ENCODE measurements around the gene OCA2. TPM values are rescaled to one million over a fixed set of nuclear protein-coding genes. Genes with fewer than 3 reads are reported as not detected.

Gene OCA2
- total and polyA plus RNA-seq, 7 donors, result 0.36 to 0.41 TPM; not detected in 5

DNA sequence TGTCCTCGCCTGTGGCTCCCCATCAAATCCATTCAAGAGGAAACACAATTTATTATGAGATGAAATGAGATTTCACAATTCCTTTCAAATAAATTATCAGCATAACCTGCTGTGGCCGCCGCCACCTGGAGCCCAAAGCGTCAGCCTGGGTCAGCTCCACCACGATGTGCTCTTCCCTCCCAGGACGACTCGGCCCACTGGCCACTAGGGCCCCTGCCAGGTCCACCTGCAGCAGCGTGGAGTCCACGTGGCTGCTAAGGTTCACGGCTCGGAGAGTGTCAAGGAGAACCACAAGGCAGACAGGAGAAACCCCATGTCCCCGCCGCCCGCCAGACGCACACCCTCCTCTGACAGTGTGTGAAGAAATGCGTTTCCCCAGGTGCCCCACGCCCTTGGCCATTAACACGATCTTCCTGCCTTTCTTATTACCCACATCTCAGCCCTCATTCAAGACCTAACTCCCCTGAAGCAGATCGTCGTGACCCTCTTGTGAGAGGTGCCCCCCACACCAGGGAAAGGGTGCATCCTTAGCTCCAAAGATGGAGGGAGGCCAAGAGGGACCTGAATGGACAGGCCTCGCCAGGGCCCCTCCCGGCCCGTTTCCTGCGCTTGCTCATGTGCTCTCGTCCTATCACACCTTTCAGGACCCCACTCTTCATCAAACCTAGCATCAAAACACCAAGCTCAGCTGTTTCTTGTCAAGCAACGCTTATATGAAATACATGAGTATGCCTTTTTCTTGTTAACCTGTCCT is 80.6 kb downstream of the OCA2 start:
- Histone ChIP-seq H3K4me1 (no peaks in the 10 kb centered on the region), H3K9me3 (no peaks in the 10 kb centered on the region), H3K36me3 (no peaks in the 10 kb centered on the region), H3K27me3 (no peaks in the 10 kb centered on the region), H3K4me3 (no peak overlapping the region), H3K27ac (no peak overlapping the region)
- TF ChIP-seq POLR2AphosphoS5 (IDR thresholded peaks at IDR 0.05) (no peak), POLR2A (IDR thresholded peaks at IDR 0.05) (no peak), EP300 (IDR thresholded peaks at IDR 0.05) (no peak)
- TF ChIP-seq, protein P1, sequence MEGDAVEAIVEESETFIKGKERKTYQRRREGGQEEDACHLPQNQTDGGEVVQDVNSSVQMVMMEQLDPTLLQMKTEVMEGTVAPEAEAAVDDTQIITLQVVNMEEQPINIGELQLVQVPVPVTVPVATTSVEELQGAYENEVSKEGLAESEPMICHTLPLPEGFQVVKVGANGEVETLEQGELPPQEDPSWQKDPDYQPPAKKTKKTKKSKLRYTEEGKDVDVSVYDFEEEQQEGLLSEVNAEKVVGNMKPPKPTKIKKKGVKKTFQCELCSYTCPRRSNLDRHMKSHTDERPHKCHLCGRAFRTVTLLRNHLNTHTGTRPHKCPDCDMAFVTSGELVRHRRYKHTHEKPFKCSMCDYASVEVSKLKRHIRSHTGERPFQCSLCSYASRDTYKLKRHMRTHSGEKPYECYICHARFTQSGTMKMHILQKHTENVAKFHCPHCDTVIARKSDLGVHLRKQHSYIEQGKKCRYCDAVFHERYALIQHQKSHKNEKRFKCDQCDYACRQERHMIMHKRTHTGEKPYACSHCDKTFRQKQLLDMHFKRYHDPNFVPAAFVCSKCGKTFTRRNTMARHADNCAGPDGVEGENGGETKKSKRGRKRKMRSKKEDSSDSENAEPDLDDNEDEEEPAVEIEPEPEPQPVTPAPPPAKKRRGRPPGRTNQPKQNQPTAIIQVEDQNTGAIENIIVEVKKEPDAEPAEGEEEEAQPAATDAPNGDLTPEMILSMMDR (IDR thresholded peaks at IDR 0.05), result no peak
- intact Hi-C loops (cut with DNase I), result no loop called here
- 86 to 91% methylated on average over 26 of the region's 26 CpGs for WGBS, 2 donors
- no peak for DNase-seq

DNA sequence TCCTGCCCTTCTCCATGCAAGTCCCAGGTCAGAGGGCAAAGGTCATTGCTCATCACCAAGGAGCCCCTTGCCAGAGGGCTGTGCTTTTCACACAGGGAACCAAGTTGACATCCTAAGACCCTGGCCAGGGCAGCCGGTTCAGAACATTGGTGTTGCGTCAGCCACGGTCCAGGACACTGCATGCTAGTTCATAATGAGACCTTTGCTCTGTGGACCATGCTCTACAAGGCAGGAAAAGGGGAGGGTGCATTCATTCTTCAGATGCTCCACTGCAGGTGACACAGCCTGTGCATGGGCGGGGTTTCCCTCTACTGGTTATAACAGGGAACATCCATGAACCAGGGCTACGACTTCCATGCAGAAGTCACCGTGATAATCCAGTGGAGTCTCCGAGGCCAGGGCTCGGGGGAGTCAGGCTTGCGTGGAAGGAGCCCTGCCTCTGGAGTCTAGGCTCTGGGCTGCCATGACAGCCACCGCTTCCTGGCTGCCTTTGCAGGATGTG is 81.6 kb downstream of the OCA2 start:
- Histone ChIP-seq H3K27ac (no peak overlapping the region), H3K4me1 (no peaks in the 10 kb centered on the region), H3K9me3 (no peaks in the 10 kb centered on the region), H3K36me3 (no peaks in the 10 kb centered on the region), H3K4me3 (no peak overlapping the region), H3K27me3 (no peaks in the 10 kb centered on the region)
- DNase-seq, result no peak
- intact Hi-C loops (cut with DNase I), result no loop called here
- TF ChIP-seq EP300 (IDR thresholded peaks at IDR 0.05), result no peak
- no peak for TF ChIP-seq POLR2AphosphoS5 (IDR thresholded peaks at IDR 0.05)
- TF ChIP-seq POLR2A (IDR thresholded peaks at IDR 0.05), result no peak
- TF ChIP-seq, protein P1 (IDR thresholded peaks at IDR 0.05), result no peak
- 64 to 85% methylated on average over 10 of the region's 10 CpGs for WGBS, 2 donors

DNA sequence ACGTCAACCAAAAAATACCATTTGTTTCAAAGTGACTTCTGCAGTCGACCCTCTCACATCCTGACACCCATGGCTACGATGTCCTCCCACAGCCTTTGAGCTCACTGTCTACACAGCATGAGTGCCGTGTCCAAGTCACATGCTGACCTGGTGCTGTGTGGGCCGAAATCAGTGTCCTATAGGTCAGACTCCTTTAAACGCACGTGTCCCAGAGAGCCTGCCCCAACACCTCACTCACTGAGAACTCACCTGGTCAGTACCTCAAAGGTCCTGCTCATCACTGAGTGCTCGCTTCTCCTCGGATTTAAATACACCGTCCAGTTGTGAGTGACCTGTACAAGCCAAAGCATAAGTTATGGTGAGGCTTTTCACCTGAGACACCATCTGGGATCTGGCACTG is 83.3 kb downstream of the OCA2 start:
- DNase-seq, result no peak
- H3K4me1 ChIP-seq, result no peaks in the 10 kb centered on the region
- H3K27me3 ChIP-seq, result no peaks in the 10 kb centered on the region
- no peak overlapping the region for H3K4me3 ChIP-seq
- H3K27ac ChIP-seq, result no peak overlapping the region
- no peaks in the 10 kb centered on the region for H3K9me3 ChIP-seq
- no peaks in the 10 kb centered on the region for H3K36me3 ChIP-seq
- 88 to 91% methylated on average over 10 of the region's 10 CpGs for WGBS, 2 donors
- intact Hi-C loops (cut with DNase I), result no loop called here
- TF ChIP-seq, protein P1 (IDR thresholded peaks at IDR 0.05), result no peak
- TF ChIP-seq POLR2AphosphoS5 (IDR thresholded peaks at IDR 0.05), result no peak
- no peak for TF ChIP-seq POLR2A (IDR thresholded peaks at IDR 0.05)
- TF ChIP-seq EP300 (IDR thresholded peaks at IDR 0.05), result no peak

DNA sequence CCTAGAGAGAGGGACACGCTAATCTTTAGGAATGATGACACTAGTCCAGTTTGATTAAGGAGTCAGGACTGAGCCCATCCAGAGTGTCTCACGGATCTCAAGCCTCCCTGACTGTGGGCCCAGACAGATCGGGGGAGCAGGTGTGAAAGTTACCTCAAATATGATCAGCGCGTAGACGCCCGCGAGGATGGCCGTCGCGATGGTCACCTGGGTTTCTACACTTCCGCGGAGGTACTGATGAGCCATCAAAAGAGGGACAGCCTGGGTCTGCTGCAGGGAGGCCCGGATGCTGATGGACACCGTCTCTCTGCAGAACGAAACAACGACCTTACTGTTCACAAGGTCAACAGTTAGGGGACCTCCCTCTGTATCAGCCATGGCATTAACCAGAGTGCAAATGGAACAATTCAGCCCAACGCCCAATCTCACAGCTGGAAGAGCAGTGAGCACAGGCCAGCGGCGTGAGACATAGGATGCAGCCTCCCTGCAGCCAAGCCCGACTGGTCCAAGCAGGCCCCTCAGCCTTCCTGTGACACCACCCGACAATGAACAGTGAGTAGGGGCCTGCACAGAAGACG is 84.4 kb downstream of the OCA2 start:
- H3K27me3 ChIP-seq, result no peaks in the 10 kb centered on the region
- no peaks in the 10 kb centered on the region for H3K4me1 ChIP-seq
- H3K36me3 ChIP-seq, result no peaks in the 10 kb centered on the region
- no peak for DNase-seq
- TF ChIP-seq POLR2A (IDR thresholded peaks at IDR 0.05), result no peak
- no peak for TF ChIP-seq POLR2AphosphoS5 (IDR thresholded peaks at IDR 0.05)
- TF ChIP-seq, protein P1 (IDR thresholded peaks at IDR 0.05), result no peak
- TF ChIP-seq EP300 (IDR thresholded peaks at IDR 0.05), result no peak
- no peak overlapping the region for H3K27ac ChIP-seq
- no peak overlapping the region for H3K4me3 ChIP-seq
- H3K9me3 ChIP-seq, result no peaks in the 10 kb centered on the region
- WGBS, 2 donors, result 92 to 93% methylated on average over 23 of the region's 23 CpGs
- intact Hi-C loops (cut with DNase I), result no loop called here
